Lung (tissue), 12 donors: ENCODE results near the gene EHBP1. TPM values are rescaled to one million over a fixed set of nuclear protein-coding genes. Genes with fewer than 3 reads are reported as not detected.
"Not testable (repeated sequence)": the region's sequence is repeated elsewhere in the genome, so short reads cannot be mapped to it uniquely, and the experiment has no call there.

Experiments used
- ATAC-seq: fragments of 200-7000 bp; cut with Tn5 transposase; one replicate; pipeline ENCODE4 v1.9.1; 2020; ENCODE audit warnings: moderate number of reproducible peaks; ENCODE audit not compliant: insufficient read depth, low FRiP score
- DNase-seq, 3 donors: peaks; one replicate each; pipeline ENCODE4 v3.0.0-alpha.2; 2013 to 2017
- H3K27ac ChIP-seq, 2 donors: one replicate each; pipeline ENCODE4 v1.5.1; 2013; ENCODE audit warnings: mild to moderate bottlenecking in 2 of 2, moderate library complexity in 2 of 2, control low read depth in 1 of 2, inconsistent platforms in 1 of 2, low read depth in 1 of 2, low read length in 1 of 2
- H3K27me3 ChIP-seq, 3 donors: one replicate each; pipeline ENCODE4 v1.5.1; 2013; ENCODE audit warnings: low read length in 2 of 3; ENCODE audit not compliant: control insufficient read depth in 3 of 3, insufficient read depth in 3 of 3
- H3K36me3 ChIP-seq, 4 donors: one replicate each; pipeline ENCODE4 v1.5.1; 2013; ENCODE audit warnings: low read length in 4 of 4, mild to moderate bottlenecking in 1 of 4, moderate library complexity in 1 of 4; ENCODE audit not compliant: control insufficient read depth in 4 of 4, insufficient read depth in 4 of 4
- H3K4me1 ChIP-seq, 5 donors: one replicate each; pipeline ENCODE4 v1.5.1; 2013; ENCODE audit warnings: low read length in 5 of 5, mild to moderate bottlenecking in 2 of 5, moderate library complexity in 1 of 5; ENCODE audit not compliant: control insufficient read depth in 5 of 5, insufficient read depth in 5 of 5
- H3K4me3 ChIP-seq: one replicate; pipeline ENCODE4 v1.5.1; 2013; ENCODE audit warnings: mild to moderate bottlenecking, control low read depth, moderate library complexity
- H3K9ac ChIP-seq, 2 donors: one replicate each; pipeline ENCODE4 v1.5.1; 2013; ENCODE audit warnings: low read length in 2 of 2, control low read depth in 1 of 2; ENCODE audit not compliant: insufficient read depth in 1 of 2
- H3K9me3 ChIP-seq, 4 donors: one replicate each; pipeline ENCODE4 v1.5.1; 2013; ENCODE audit warnings: low read length in 3 of 4, mild to moderate bottlenecking in 1 of 4, moderate library complexity in 1 of 4; ENCODE audit not compliant: control insufficient read depth in 4 of 4, insufficient read depth in 3 of 4
- CTCF ChIP-seq: IDR thresholded peaks from 2 replicates; pipeline ENCODE4 v1.5.1; 2012; ENCODE audit warnings: mild to moderate bottlenecking; ENCODE audit errors: control extremely low read depth, extremely low read depth
- WGBS, 2 donors: extraction: QIAGEN DNeasy Blood & Tissue Kit; methylation state at CpG; one replicate each; pipeline ENCODE4 v1.1.7; 2013; 5-methylcytosine and 5-hydroxymethylcytosine counted together
- polyA plus RNA-seq, 2 donors: library from polyadenylated mRNA; stranded (reverse); fragments of 200-250 nt; gene quantifications; one replicate each; pipeline ENCODE4 v1.2.1, GENCODE V29; 2013
- total RNA-seq, 2 donors: library from RNA; depleted of rRNA in 1 of 2; stranded (reverse); fragments of >200 nt in 1 of 2; gene quantifications; one replicate each; pipeline ENCODE4 v1.2.1, GENCODE V29; 2014 to 2021
- donor health status: control.
- donor health status: control.
- donor health status: Bipolar disorder and iron deficiency.
- donor health status: healthy.
- donor health status: DM: yes; HTN: yes; CAD: no.

Gene EHBP1
- total and polyA plus RNA-seq, 4 donors = 7.9 to 83.2 (median 22.7) TPM

GRCh38 chr2:62747876-62748275, 42.4 kb downstream of the EHBP1 start:
- H3K36me3 ChIP-seq = no peaks in the 10 kb centered on the region
- WGBS, 2 donors = 80 to 97% methylated on average over 4 of the region's 4 CpGs
- ATAC-seq (no peak), DNase-seq (no peak)
- H3K4me3 ChIP-seq = no peak overlapping the region
- H3K9me3 ChIP-seq = no peaks in the 10 kb centered on the region
- no peaks in the 10 kb centered on the region for H3K4me1 ChIP-seq
- no peak for TF ChIP-seq CTCF
- H3K27me3 ChIP-seq = no peaks in the 10 kb centered on the region
- no peak overlapping the region for H3K27ac ChIP-seq
- no peak overlapping the region for H3K9ac ChIP-seq

GRCh38 chr2:62749111-62749510, 43.6 kb downstream of the EHBP1 start:
- not testable (repeated sequence) for H3K36me3 ChIP-seq, H3K27me3 ChIP-seq, H3K4me3 ChIP-seq, ATAC-seq, H3K9me3 ChIP-seq, DNase-seq, H3K9ac ChIP-seq, H3K27ac ChIP-seq, H3K4me1 ChIP-seq
- 84 to 96% methylated on average over 1 of the region's 1 CpG for WGBS, 2 donors

- DNase-seq = no peak
Observed at GRCh38 chr2:62757029-62757428, 51.5 kb downstream of the EHBP1 start.

GRCh38 chr2:62760026-62760425, 54.5 kb downstream of the EHBP1 start:
- no peaks in the 10 kb centered on the region for H3K4me1 ChIP-seq
- no peak for ATAC-seq
- no peaks in the 10 kb centered on the region for H3K27me3 ChIP-seq
- 91 to 95% methylated on average over 2 of the region's 2 CpGs for WGBS, 2 donors
- no peak for TF ChIP-seq CTCF
- no peak overlapping the region for H3K27ac ChIP-seq
- no peak for DNase-seq
- H3K4me3 ChIP-seq = no peak overlapping the region
- H3K9ac ChIP-seq = no peak overlapping the region
- H3K9me3 ChIP-seq = no peaks in the 10 kb centered on the region
- peaks cover 0 to 3% (median 0%) of the 10 kb centered on the region in 4 donors for H3K36me3 ChIP-seq

More at GRCh38 chr2:62757029-62757428, 51.5 kb downstream of the EHBP1 start:
- 87 to 96% methylated on average over 3 of the region's 3 CpGs for WGBS, 2 donors
- H3K4me1 ChIP-seq = no peaks in the 10 kb centered on the region
- H3K9ac ChIP-seq = no peak overlapping the region
- no peak for ATAC-seq
- no peak overlapping the region for H3K27ac ChIP-seq
- peaks cover 0 to 5% (median 1%) of the 10 kb centered on the region in 4 donors for H3K36me3 ChIP-seq
- H3K4me3 ChIP-seq = no peak overlapping the region
- H3K9me3 ChIP-seq = peaks cover 0 to 3% (median 0%) of the 10 kb centered on the region in 4 donors
- H3K27me3 ChIP-seq = no peaks in the 10 kb centered on the region
- TF ChIP-seq CTCF = no peak
